ENCODE measurements around the gene TUNAR.
"Not testable (repeated sequence)": the region's sequence is repeated elsewhere in the genome, so short reads cannot be mapped to it uniquely, and the experiment has no call there.

Gene TUNAR

GRCh38 chr14:95918466-95918865 lies 41.8 kb downstream of the TUNAR start:
- DNase-seq (ENCODE audit: low spot score) = no peak

DNA sequence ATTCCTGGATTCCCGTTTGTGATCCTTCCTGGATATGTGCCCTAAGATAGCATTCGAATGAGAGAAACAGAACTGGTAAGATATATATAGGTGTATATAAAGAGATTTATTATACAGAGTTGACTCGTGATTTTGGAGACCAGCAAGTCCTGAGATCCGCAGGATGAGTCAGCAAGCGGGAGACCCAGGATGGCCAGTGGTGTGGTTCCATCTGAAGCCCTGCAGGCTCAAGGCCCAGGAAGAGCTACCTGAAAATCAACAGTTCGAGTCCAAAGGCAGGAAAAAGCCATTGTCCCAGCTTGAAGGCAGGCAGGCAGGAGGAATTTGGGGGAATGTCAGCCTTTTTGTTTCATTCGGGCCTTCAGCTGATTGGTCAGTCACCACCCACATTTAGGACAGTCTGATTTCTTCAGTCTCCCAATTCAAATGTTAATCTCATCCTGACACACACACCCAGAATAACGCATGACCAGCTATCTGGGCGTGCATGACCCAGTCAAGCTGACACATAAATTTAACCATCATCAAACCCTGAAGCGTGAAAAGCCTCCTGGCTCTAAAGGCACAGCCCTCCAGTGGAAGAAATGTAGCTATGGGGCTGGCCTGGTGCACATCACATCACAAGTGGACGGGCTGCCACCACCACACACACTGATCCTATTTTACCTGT lies 44.3 kb downstream of the TUNAR start:
- no peak for DNase-seq (ENCODE audit: low spot score)

- no peak for DNase-seq (ENCODE audit: low spot score)
Observed at GRCh38 chr14:95922080-95922479, 45.4 kb downstream of the TUNAR start.

DNA sequence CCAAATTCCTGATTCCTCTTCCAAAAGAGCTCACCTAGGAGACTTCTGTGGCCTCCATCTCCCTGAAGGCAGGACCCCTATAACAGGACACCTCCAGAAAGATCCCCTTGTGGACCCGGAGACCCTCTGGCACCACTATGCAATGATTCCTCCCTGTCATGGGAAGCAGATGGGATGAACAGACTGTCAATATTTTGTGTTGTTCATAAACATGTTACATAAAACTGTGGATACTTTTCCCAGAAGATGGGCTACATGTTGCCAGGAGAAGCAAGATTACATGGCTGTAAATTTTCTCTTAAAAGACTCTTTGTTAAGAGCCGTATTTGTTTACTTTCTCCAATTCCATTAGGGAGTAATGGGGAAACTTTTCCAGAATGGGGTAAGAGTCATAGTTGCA lies 52.1 kb downstream of the TUNAR start:
- no peak for DNase-seq (ENCODE audit: low spot score)

DNA sequence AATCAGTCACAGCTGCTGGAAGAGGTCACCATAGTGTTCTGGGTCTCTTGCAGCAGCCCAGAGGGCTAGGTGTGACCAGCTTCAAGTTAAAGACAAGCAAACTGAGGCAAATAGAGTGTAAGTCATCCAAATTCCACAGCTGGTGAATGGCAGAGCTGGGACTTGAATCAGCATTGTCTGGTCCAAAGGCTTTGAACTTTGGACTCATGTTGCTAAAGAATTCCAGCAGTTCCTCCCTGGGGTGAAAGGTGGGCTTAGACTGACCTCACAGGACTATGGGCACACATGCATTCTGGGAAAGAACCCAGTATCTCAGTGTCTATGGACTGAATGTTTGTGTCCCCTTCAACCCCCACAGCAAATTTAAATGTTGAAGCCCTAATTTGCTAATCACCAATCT lies 54.8 kb downstream of the TUNAR start:
- no peak for DNase-seq (ENCODE audit: low spot score)

- DNase-seq (ENCODE audit: low spot score) = no peak
Observed at GRCh38 chr14:95935228-95935822, 58.7 kb downstream of the TUNAR start.

DNA sequence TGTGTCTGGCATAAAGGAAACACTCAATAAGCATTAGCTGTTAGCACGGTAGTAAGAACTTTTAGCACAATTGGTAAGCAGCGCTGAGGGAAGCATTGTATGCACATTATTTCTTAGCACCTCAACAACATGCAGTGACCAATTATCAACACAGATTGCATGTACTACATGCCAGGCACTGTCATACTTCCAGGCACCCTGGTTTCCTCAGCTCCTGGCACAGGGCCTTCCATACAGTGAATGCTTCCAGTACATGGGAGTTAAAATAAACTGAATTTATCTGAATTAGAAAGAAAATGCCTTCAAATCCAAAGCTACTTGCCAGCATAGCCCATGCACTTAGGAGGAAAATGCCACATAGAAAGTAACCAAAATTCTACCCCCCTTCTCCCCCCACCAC lies 59.4 kb downstream of the TUNAR start:
- no peak for DNase-seq (ENCODE audit: low spot score)

- DNase-seq (ENCODE audit: low spot score) = no peak
Observed at GRCh38 chr14:95939335-95939734, 62.7 kb downstream of the TUNAR start.

DNA sequence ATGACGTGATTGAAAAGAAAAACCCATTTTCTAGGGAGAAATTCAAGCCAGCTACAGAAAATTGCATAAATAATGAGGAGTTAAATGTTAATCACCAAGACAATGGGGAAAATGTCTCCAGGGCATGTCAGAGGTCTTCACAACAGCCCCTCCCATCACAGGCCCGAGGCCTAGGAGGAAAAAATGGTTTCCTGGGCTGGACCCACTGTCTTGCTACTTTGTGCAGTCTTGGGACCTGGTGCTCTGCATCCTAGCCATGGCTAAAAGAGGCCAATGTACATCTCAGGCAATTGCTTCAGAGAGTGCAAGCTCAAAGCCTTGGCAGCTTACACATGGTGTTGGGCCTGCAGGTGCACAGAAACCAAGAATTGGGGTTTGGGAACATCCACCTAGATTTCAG lies 65.3 kb downstream of the TUNAR start:
- no peak for DNase-seq (ENCODE audit: low spot score)

DNA sequence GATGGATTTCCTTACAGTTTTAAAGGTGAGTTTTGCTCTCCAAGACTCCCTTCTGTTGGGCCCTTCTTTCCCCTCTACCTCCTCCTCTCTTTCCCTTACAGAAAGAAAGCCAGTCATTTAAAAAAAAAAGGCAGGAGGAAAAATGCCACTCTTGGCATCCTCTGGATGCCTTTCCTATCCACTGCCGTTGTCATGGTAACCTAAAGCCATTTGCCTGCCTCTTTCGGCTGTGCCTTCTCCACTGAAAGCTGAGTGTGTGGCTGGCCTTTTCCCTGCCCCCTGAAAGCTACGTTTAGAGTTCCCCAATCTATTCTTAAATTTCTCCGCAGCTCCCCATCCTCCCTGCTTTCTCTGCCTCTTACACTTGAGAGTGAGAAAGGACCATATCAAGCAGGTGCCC lies 67.1 kb downstream of the TUNAR start:
- DNase-seq (ENCODE audit: low spot score) = no peak

DNA sequence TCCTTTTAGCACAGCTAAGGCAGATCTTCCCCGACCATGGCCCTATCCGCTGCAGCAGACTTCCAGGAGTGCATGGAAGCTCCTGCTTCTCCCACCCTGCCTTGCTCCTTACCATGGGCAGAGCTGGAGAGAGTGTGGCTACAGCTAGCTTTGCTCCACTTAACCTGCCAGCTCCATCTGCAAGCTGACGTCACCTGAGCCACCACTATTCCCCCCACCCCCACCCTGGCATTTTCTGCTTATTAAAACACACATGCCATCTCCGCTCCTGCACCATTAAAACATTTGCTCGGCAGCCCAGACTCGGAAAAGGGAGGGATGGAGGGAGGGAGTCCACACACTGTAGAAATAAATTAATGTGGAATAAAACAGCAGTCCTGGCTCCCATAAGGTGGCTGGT lies 67.8 kb downstream of the TUNAR start:
- DNase-seq (ENCODE audit: low spot score) = no peak

DNA sequence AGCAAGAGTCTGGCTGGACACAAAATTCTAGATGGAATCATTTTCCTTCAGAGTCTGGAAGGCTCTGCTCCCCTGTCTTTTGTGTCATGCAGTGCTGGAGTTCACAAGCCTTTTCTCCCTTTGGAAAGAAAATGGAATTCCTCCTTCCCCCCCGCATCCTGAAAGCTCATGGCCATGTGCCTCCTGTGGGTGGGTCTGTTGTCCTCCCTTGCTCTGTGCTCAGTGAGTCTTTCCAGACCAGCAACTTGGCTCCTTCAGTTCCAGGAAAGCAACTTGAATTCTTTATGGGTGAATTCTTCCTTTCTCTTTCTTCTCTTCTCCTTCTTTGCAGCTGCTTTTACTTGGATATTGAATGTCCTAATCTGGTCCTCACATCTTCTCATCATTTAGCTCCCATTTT lies 70.2 kb downstream of the TUNAR start:
- no peak for DNase-seq (ENCODE audit: low spot score)

GRCh38 chr14:95948558-95948981 lies 71.9 kb downstream of the TUNAR start:
- DNase-seq (ENCODE audit: low spot score) = no peak

- DNase-seq (ENCODE audit: low spot score) = no peak
Observed at GRCh38 chr14:95951359-95951758, 74.7 kb downstream of the TUNAR start.

GRCh38 chr14:95953111-95953724 lies 76.6 kb downstream of the TUNAR start:
- no peak for DNase-seq (ENCODE audit: low spot score)

DNA sequence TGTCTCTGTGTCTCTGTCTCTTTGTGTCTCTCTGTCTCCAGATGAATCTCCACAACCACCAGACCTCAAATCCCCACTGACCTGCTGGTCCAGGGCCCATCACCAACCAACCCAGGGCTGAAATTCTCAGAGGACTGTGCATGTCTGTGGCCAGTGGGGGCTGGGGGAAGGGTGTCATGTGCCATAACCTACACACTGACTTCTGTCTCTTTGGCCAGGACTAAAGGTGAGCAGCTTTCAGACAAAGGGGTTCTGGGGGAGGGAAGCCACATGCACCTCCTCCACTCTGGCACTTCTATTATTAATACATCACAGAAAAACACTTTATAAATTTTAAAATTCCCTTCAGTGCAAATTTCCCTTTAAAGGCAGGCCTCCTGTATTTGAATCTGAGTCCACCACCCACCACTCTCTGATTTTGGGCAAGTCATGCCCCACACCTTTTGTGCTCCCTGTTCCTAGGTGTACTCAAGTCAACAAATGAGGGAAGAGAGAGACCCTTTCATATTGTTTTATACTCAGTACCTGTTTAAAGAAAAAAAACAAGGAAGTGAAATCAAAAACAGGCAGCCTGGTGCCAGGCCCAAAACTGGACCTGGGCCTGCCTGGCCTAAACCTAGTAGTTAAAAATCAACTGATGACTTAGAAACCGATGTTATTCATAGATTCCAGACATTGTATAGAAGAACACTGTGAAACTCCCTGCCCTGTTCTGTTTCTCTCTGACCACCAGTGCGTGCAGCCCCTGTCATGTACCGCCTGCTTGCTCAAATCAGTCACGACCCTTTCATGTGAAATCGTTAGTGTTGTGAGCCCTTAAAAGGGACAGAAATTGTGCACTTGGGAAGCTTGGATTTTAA lies 80.2 kb downstream of the TUNAR start:
- DNase-seq (ENCODE audit: low spot score) = no peak

GRCh38 chr14:95958105-95958504 lies 81.5 kb downstream of the TUNAR start:
- DNase-seq (ENCODE audit: low spot score) = no peak

- no peak for DNase-seq (ENCODE audit: low spot score)
Observed at GRCh38 chr14:95959317-95959716, 82.7 kb downstream of the TUNAR start.

- DNase-seq (ENCODE audit: low spot score) = no peak
Observed at GRCh38 chr14:95961481-95961880, 84.8 kb downstream of the TUNAR start.

DNA sequence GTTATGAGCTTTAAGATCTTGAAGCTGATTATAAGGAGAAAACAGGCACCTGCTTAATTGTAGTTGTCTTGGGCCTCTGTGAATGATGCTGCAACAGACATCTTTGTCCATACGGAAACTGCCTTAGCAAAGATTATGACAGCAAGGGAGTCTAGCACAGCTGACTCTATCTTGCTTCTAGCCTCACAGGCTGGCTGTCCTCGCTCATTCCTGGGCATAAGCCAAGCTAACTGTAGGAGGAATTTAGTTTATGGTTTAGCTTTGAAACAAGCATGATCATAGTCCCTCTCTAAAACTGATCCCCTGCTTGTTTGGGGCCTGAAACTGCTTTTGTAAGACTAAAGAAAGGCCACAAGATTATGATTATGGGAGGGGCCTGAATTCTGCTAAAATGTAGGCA lies 88.3 kb downstream of the TUNAR start:
- DNase-seq (ENCODE audit: low spot score) = no peak

GRCh38 chr14:95968048-95968447 lies 91.4 kb downstream of the TUNAR start:
- DNase-seq (ENCODE audit: low spot score) = not testable (repeated sequence)

All from CD4-positive, alpha-beta T cell treated with Interleukin-15 for 4 hours (primary cell).